22Rv1 (cell line): ENCODE data around the gene USB1.

Experiments
- CTCF ChIP-seq: fragments of 450-650 bp; IDR thresholded peaks from 2 replicates; pipeline ENCODE4 v1.5.1; 2017; ENCODE audit warnings: mild to moderate bottlenecking
- ZFX ChIP-seq: fragments of 450-650 bp; IDR thresholded peaks from 2 replicates; pipeline ENCODE4 v1.6.1; 2017; ENCODE audit warnings: antibody characterized with exemption, borderline replicate concordance

GRCh38 chr16:58029410-58029809 is 28.2 kb downstream of the USB1 start:
- TF ChIP-seq CTCF (no peak), ZFX (no peak)
